Measurements from ENCODE around the gene CIZ1.

Gene CIZ1

GRCh38 chr9:128211981-128212281 is 20.6 kb upstream of the CIZ1 start:
- Histone ChIP-seq H3K9ac (ENCODE audit: low read depth, low read length, poor library complexity, severe bottlenecking) (no peak overlapping the region), H3K9me3 (ENCODE audit: insufficient read depth, low read depth, low read length) (no peaks in the 10 kb centered on the region), H2AFZ (ENCODE audit: low read length) (no peak overlapping the region), H3K79me2 (ENCODE audit: insufficient read depth, low read length) (no peaks in the 10 kb centered on the region), H3K36me3 (ENCODE audit: insufficient read depth, low read length) (no peaks in the 10 kb centered on the region), H3K4me3 (ENCODE audit: low read length, poor library complexity, severe bottlenecking) (no peak overlapping the region), H3K27me3 (ENCODE audit: insufficient read depth, low read length, poor library complexity, severe bottlenecking) (no peaks in the 10 kb centered on the region), H3F3A (ENCODE audit: low read depth) (no peaks in the 10 kb centered on the region), H3K4me2 (ENCODE audit: low read depth, low read length, poor library complexity, severe bottlenecking) (no peak overlapping the region), H4K20me1 (ENCODE audit: insufficient read depth, low read length, poor library complexity, severe bottlenecking) (no peaks in the 10 kb centered on the region), H3K9me2 (replicated peaks; ENCODE audit: low read depth, low read length) (no peaks in the 10 kb centered on the region), H3K4me1 (ENCODE audit: insufficient read depth, low read length, poor library complexity, severe bottlenecking) (no peaks in the 10 kb centered on the region)
- TF ChIP-seq CTCF (conservative IDR thresholded peaks at IDR 0.05; ENCODE audit: low read length): no peak
- no peak for TF ChIP-seq EZH2phosphoT487 (IDR thresholded peaks at IDR 0.05; ENCODE audit: borderline replicate concordance)

- no peak overlapping the region for H3K4me2 ChIP-seq (ENCODE audit: low read depth, low read length, poor library complexity, severe bottlenecking)
Observed at GRCh38 chr9:128211186-128211980, 20.0 kb upstream of the CIZ1 start.

GRCh38 chr9:128208946-128209669 is 17.7 kb upstream of the CIZ1 start:
- H3K27me3 ChIP-seq (ENCODE audit: insufficient read depth, low read length, poor library complexity, severe bottlenecking): peaks cover 1% of the 10 kb centered on the region

More at GRCh38 chr9:128211186-128211980, 20.0 kb upstream of the CIZ1 start:
- Histone ChIP-seq H3F3A (ENCODE audit: low read depth) (no peaks in the 10 kb centered on the region), H3K4me3 (ENCODE audit: low read length, poor library complexity, severe bottlenecking) (no peak overlapping the region), H3K36me3 (ENCODE audit: insufficient read depth, low read length) (no peaks in the 10 kb centered on the region), H3K9me3 (ENCODE audit: insufficient read depth, low read depth, low read length) (no peaks in the 10 kb centered on the region), H3K9ac (ENCODE audit: low read depth, low read length, poor library complexity, severe bottlenecking) (no peak overlapping the region), H4K20me1 (ENCODE audit: insufficient read depth, low read length, poor library complexity, severe bottlenecking) (no peaks in the 10 kb centered on the region), H2AFZ (ENCODE audit: low read length) (no peak overlapping the region), H3K9me2 (replicated peaks; ENCODE audit: low read depth, low read length) (no peaks in the 10 kb centered on the region), H3K4me1 (ENCODE audit: insufficient read depth, low read length, poor library complexity, severe bottlenecking) (no peaks in the 10 kb centered on the region), H3K79me2 (ENCODE audit: insufficient read depth, low read length) (no peaks in the 10 kb centered on the region), H3K27me3 (ENCODE audit: insufficient read depth, low read length, poor library complexity, severe bottlenecking) (no peaks in the 10 kb centered on the region)
- TF ChIP-seq EZH2phosphoT487 (IDR thresholded peaks at IDR 0.05; ENCODE audit: borderline replicate concordance) (no peak), CTCF (conservative IDR thresholded peaks at IDR 0.05; ENCODE audit: low read length) (no peak)

More at GRCh38 chr9:128208946-128209669, 17.7 kb upstream of the CIZ1 start:
- H3K9me2 ChIP-seq (replicated peaks; ENCODE audit: low read depth, low read length): no peaks in the 10 kb centered on the region
- no peak overlapping the region for H2AFZ ChIP-seq (ENCODE audit: low read length)
- peaks cover 4% of the 10 kb centered on the region for H3K4me1 ChIP-seq (ENCODE audit: insufficient read depth, low read length, poor library complexity, severe bottlenecking)
- TF ChIP-seq CTCF (conservative IDR thresholded peaks at IDR 0.05; ENCODE audit: low read length): no peak
- TF ChIP-seq EZH2phosphoT487 (IDR thresholded peaks at IDR 0.05; ENCODE audit: borderline replicate concordance): no peak
- no peak overlapping the region for H3K9ac ChIP-seq (ENCODE audit: low read depth, low read length, poor library complexity, severe bottlenecking)
- no peaks in the 10 kb centered on the region for H3K79me2 ChIP-seq (ENCODE audit: insufficient read depth, low read length)
- H3F3A ChIP-seq (ENCODE audit: low read depth): no peaks in the 10 kb centered on the region
- H3K4me3 ChIP-seq (ENCODE audit: low read length, poor library complexity, severe bottlenecking): no peak overlapping the region
- no peak overlapping the region for H3K4me2 ChIP-seq (ENCODE audit: low read depth, low read length, poor library complexity, severe bottlenecking)
- H4K20me1 ChIP-seq (ENCODE audit: insufficient read depth, low read length, poor library complexity, severe bottlenecking): no peaks in the 10 kb centered on the region
- H3K9me3 ChIP-seq (ENCODE audit: insufficient read depth, low read depth, low read length): no peaks in the 10 kb centered on the region
- no peaks in the 10 kb centered on the region for H3K36me3 ChIP-seq (ENCODE audit: insufficient read depth, low read length)
